ENCODE results near the gene CNTNAP5. TPM values are rescaled to one million over a fixed set of nuclear protein-coding genes. Genes with fewer than 3 reads are reported as not detected.

CNTNAP5 gene
- total and polyA plus RNA-seq, 2 donors (not counting 1 experiment from before 2014, with no cell fraction given), result not detected

- no peak for ATAC-seq (ENCODE audit: low read depth)
- H3K9ac ChIP-seq (ENCODE audit: low read length), result no peak overlapping the region
- intact Hi-C loops (cut with micrococcal nuclease), result no loop called here
These were observed 873.7 kb downstream of the CNTNAP5 start for GRCh38 chr2:124898827-124899226.

GRCh38 chr2:124908411-124908810, 883.3 kb downstream of the CNTNAP5 start:
- H2AFZ ChIP-seq (ENCODE audit: insufficient read depth, low read depth, low read length, poor library complexity, severe bottlenecking), result no peak overlapping the region
- TF ChIP-seq EZH2 (IDR thresholded peaks at IDR 0.05; ENCODE audit: borderline replicate concordance, insufficient read depth, low read depth, low read length, poor library complexity, severe bottlenecking) (no peak), CTCF (IDR thresholded peaks at IDR 0.05) (no peak)
- no peak overlapping the region for H3K27ac Mint-ChIP-seq
- H3K27me3 ChIP-seq (replicated peaks in 1 of 4; ENCODE audit: control extremely low read depth in 1 of 4, control insufficient read depth in 3 of 4, insufficient read depth in 4 of 4, low read length in 3 of 4), result no peaks in the 10 kb centered on the region
- ATAC-seq (ENCODE audit: low read depth) (no peak), DNase-seq (no peak)
- no peak overlapping the region for H3K9ac ChIP-seq (ENCODE audit: low read length)
- H3K9me3 Mint-ChIP-seq (ENCODE audit: insufficient read depth), result peaks cover 3% of the 10 kb centered on the region
- H3K4me2 ChIP-seq (replicated peaks; ENCODE audit: low read depth, low read length, poor library complexity, severe bottlenecking), result no peak overlapping the region
- no CpG with 5 or more reads among the region's 2 CpGs for WGBS (ENCODE audit: insufficient coverage)
- H3K9me3 ChIP-seq (ENCODE audit: control extremely low read depth in 1 of 3, control insufficient read depth in 2 of 3, insufficient read depth in 1 of 3, low read length in 2 of 3), result no peaks in the 10 kb centered on the region
- no peak overlapping the region for H3K27ac ChIP-seq (ENCODE audit: low read length in 2 of 2)
- no peaks in the 10 kb centered on the region for H4K20me1 ChIP-seq (ENCODE audit: control insufficient read depth, insufficient read depth, low read length, poor library complexity, severe bottlenecking)
- CTCF ChIA-PET, result no interaction called here
- no peak overlapping the region for H3K4me3 ChIP-seq (ENCODE audit: control extremely low read depth in 1 of 5, extremely low read depth in 1 of 5, insufficient read depth in 1 of 5, low read depth in 2 of 5, low read length in 4 of 5)
- H3K79me2 ChIP-seq (ENCODE audit: control insufficient read depth, insufficient read depth, low read length), result no peaks in the 10 kb centered on the region
- H3K4me1 ChIP-seq (ENCODE audit: control insufficient read depth in 2 of 2, insufficient read depth in 2 of 2, low read length in 2 of 2), result no peaks in the 10 kb centered on the region
- POLR2A ChIA-PET, result no interaction called here
- H3K4me3 Mint-ChIP-seq, result no peak overlapping the region
- no peaks in the 10 kb centered on the region for H3K36me3 ChIP-seq (replicated peaks in 1 of 2; ENCODE audit: control extremely low read depth in 1 of 2, control insufficient read depth in 1 of 2, extremely low read depth in 1 of 2, insufficient read depth in 2 of 2, low read length in 1 of 2)
- intact Hi-C loops (cut with micrococcal nuclease), result no loop called here
- no peaks in the 10 kb centered on the region for H3K27me3 Mint-ChIP-seq
- H3K4me1 Mint-ChIP-seq, result no peaks in the 10 kb centered on the region

More at GRCh38 chr2:124898827-124899226, 873.7 kb downstream of the CNTNAP5 start:
- Histone ChIP-seq H3K27ac (ENCODE audit: low read length in 2 of 2) (no peak overlapping the region), H3K9me3 (ENCODE audit: control extremely low read depth in 1 of 3, control insufficient read depth in 2 of 3, insufficient read depth in 1 of 3, low read length in 2 of 3) (no peaks in the 10 kb centered on the region), H3K36me3 (replicated peaks in 1 of 2; ENCODE audit: control extremely low read depth in 1 of 2, control insufficient read depth in 1 of 2, extremely low read depth in 1 of 2, insufficient read depth in 2 of 2, low read length in 1 of 2) (no peaks in the 10 kb centered on the region), H3K4me1 (ENCODE audit: control insufficient read depth in 2 of 2, insufficient read depth in 2 of 2, low read length in 2 of 2) (no peaks in the 10 kb centered on the region), H2AFZ (ENCODE audit: insufficient read depth, low read depth, low read length, poor library complexity, severe bottlenecking) (no peak overlapping the region), H3K79me2 (ENCODE audit: control insufficient read depth, insufficient read depth, low read length) (no peaks in the 10 kb centered on the region), H3K27me3 (replicated peaks in 1 of 4; ENCODE audit: control extremely low read depth in 1 of 4, control insufficient read depth in 3 of 4, insufficient read depth in 4 of 4, low read length in 3 of 4) (no peaks in the 10 kb centered on the region), H3K4me3 (ENCODE audit: control extremely low read depth in 1 of 5, extremely low read depth in 1 of 5, insufficient read depth in 1 of 5, low read depth in 2 of 5, low read length in 4 of 5) (no peak overlapping the region), H4K20me1 (ENCODE audit: control insufficient read depth, insufficient read depth, low read length, poor library complexity, severe bottlenecking) (no peaks in the 10 kb centered on the region), H3K4me2 (replicated peaks; ENCODE audit: low read depth, low read length, poor library complexity, severe bottlenecking) (no peak overlapping the region)
- Mint-ChIP-seq H3K4me1 (no peaks in the 10 kb centered on the region), H3K27ac (no peak overlapping the region), H3K9me3 (ENCODE audit: insufficient read depth) (no peaks in the 10 kb centered on the region), H3K27me3 (no peaks in the 10 kb centered on the region), H3K4me3 (no peak overlapping the region)
- ChIA-PET CTCF (no interaction called here), POLR2A (no interaction called here)
- TF ChIP-seq CTCF (IDR thresholded peaks at IDR 0.05) (no peak), EZH2 (IDR thresholded peaks at IDR 0.05; ENCODE audit: borderline replicate concordance, insufficient read depth, low read depth, low read length, poor library complexity, severe bottlenecking) (no peak)
- WGBS (ENCODE audit: insufficient coverage), result no CpG with 5 or more reads among the region's 4 CpGs
- DNase-seq, result no peak
